ENCODE data around the gene STIM1.

DNA sequence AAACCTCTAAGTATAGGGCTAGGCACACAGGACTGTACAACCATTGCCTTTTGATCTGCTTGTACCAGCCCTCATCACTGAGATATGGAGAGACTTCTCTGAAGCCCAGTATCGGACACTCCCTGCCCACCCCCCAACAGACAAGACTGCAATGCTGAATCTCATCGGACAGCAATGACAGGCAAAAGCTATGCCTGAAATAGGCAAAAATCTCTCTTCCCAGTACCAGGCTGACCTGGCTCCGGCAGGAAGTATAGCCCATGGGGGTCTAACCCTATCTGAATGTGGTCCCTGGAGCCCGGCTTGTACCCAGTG, 21.2 kb upstream of the STIM1 start:
- TF ChIP-seq, protein P1, sequence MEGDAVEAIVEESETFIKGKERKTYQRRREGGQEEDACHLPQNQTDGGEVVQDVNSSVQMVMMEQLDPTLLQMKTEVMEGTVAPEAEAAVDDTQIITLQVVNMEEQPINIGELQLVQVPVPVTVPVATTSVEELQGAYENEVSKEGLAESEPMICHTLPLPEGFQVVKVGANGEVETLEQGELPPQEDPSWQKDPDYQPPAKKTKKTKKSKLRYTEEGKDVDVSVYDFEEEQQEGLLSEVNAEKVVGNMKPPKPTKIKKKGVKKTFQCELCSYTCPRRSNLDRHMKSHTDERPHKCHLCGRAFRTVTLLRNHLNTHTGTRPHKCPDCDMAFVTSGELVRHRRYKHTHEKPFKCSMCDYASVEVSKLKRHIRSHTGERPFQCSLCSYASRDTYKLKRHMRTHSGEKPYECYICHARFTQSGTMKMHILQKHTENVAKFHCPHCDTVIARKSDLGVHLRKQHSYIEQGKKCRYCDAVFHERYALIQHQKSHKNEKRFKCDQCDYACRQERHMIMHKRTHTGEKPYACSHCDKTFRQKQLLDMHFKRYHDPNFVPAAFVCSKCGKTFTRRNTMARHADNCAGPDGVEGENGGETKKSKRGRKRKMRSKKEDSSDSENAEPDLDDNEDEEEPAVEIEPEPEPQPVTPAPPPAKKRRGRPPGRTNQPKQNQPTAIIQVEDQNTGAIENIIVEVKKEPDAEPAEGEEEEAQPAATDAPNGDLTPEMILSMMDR (IDR thresholded peaks at IDR 0.05) = no peak
- TF ChIP-seq POLR2AphosphoS5 (IDR thresholded peaks at IDR 0.05) = no peak

All from sigmoid colon (tissue), 4 donors.